ENCODE results near the gene CLCN4.

GRCh38 chrX:10109695-10110094, 47.1 kb upstream of the CLCN4 start:
- TF ChIP-seq CTCF (IDR thresholded peaks at IDR 0.05) (no peak), POLR2A (IDR thresholded peaks at IDR 0.05) (no peak)
